ENCODE measurements around the gene LCTL.
A peak's percentile ranks its signal among the peaks of the same experiment; 100 is the strongest.

LCTL gene

GRCh38 chr15:66569461-66570137 is 3.8 kb upstream of the LCTL start:
- no peak for DNase-seq (ENCODE audit: insufficient read length, low spot score)
- FAIRE-seq = no peak
- TF ChIP-seq POLR2A (IDR thresholded peaks at IDR 0.05; ENCODE audit: low read depth, low read length) (no peak), TAF1 (IDR thresholded peaks at IDR 0.05; ENCODE audit: low read depth, low read length) (no peak)

GRCh38 chr15:66567897-66568296 is 2.1 kb upstream of the LCTL start:
- no peak for TF ChIP-seq POU2F2 (IDR thresholded peaks at IDR 0.05; ENCODE audit: low read depth, low read length)
- TF ChIP-seq SPI1 (IDR thresholded peaks at IDR 0.05; ENCODE audit: low read depth, low read length) = no peak
- TF ChIP-seq PAX5 (IDR thresholded peaks at IDR 0.05; ENCODE audit: insufficient read depth, low read length, severe bottlenecking) = no peak
- TF ChIP-seq TAF1 (IDR thresholded peaks at IDR 0.05; ENCODE audit: low read depth, low read length) = no peak
- no peak for TF ChIP-seq POLR2AphosphoS5 (IDR thresholded peaks at IDR 0.05; ENCODE audit: low read depth, low read length)
- TF ChIP-seq POLR2A (IDR thresholded peaks at IDR 0.05; ENCODE audit: low read depth, low read length) = no peak
- no peak for DNase-seq (ENCODE audit: insufficient read length, low spot score)
- no peak for FAIRE-seq

GRCh38 chr15:66566963-66567531 is 1.2 kb upstream of the LCTL start:
- peak; percentile 91 for FAIRE-seq
- peak; percentile 68 for DNase-seq (ENCODE audit: insufficient read length, low spot score)
- TF ChIP-seq POLR2A (IDR thresholded peaks at IDR 0.05; ENCODE audit: low read depth, low read length) (no peak), SPI1 (IDR thresholded peaks at IDR 0.05; ENCODE audit: low read depth, low read length) (0 out of 2 replicates have a peak, but pooled peaks have one; percentile 23)

- FAIRE-seq = no peak
- TF ChIP-seq SPI1 (IDR thresholded peaks at IDR 0.05; ENCODE audit: low read depth, low read length) = no peak
- TF ChIP-seq PAX5 (IDR thresholded peaks at IDR 0.05; ENCODE audit: insufficient read depth, low read length, severe bottlenecking) = no peak
- TF ChIP-seq POLR2A (IDR thresholded peaks at IDR 0.05; ENCODE audit: low read depth, low read length) = no peak
- no peak for TF ChIP-seq POU2F2 (IDR thresholded peaks at IDR 0.05; ENCODE audit: low read depth, low read length)
- TF ChIP-seq POLR2AphosphoS5 (IDR thresholded peaks at IDR 0.05; ENCODE audit: low read depth, low read length) = no peak
- no peak for TF ChIP-seq TAF1 (IDR thresholded peaks at IDR 0.05; ENCODE audit: low read depth, low read length)
- DNase-seq (ENCODE audit: insufficient read length, low spot score) = no peak
Observed at GRCh38 chr15:66565141-66565641, 607 bp downstream of the LCTL start.

GRCh38 chr15:66564136-66565041 is 1.4 kb downstream of the LCTL start:
- FAIRE-seq (no peak), DNase-seq (ENCODE audit: insufficient read length, low spot score) (no peak)
- no peak for TF ChIP-seq SPI1 (IDR thresholded peaks at IDR 0.05; ENCODE audit: low read depth, low read length)

- TF ChIP-seq POLR2A (IDR thresholded peaks at IDR 0.05; ENCODE audit: low read depth, low read length) = no peak
- no peak for TF ChIP-seq PAX5 (IDR thresholded peaks at IDR 0.05; ENCODE audit: insufficient read depth, low read length, severe bottlenecking)
- no peak for TF ChIP-seq SPI1 (IDR thresholded peaks at IDR 0.05; ENCODE audit: low read depth, low read length)
- TF ChIP-seq POU2F2 (IDR thresholded peaks at IDR 0.05; ENCODE audit: low read depth, low read length) = no peak
- no peak for TF ChIP-seq POLR2AphosphoS5 (IDR thresholded peaks at IDR 0.05; ENCODE audit: low read depth, low read length)
- TF ChIP-seq TAF1 (IDR thresholded peaks at IDR 0.05; ENCODE audit: low read depth, low read length) = no peak
- FAIRE-seq (no peak), DNase-seq (ENCODE audit: insufficient read length, low spot score) (no peak)
Observed at GRCh38 chr15:66563566-66564110, 2.2 kb downstream of the LCTL start.

GRCh38 chr15:66563126-66563525 is 2.7 kb downstream of the LCTL start:
- FAIRE-seq (no peak), DNase-seq (ENCODE audit: insufficient read length, low spot score) (no peak)
- TF ChIP-seq POLR2A (IDR thresholded peaks at IDR 0.05; ENCODE audit: low read depth, low read length) = no peak
- no peak for TF ChIP-seq SPI1 (IDR thresholded peaks at IDR 0.05; ENCODE audit: low read depth, low read length)
- no peak for TF ChIP-seq POLR2AphosphoS5 (IDR thresholded peaks at IDR 0.05; ENCODE audit: low read depth, low read length)
- TF ChIP-seq POU2F2 (IDR thresholded peaks at IDR 0.05; ENCODE audit: low read depth, low read length) = no peak
- no peak for TF ChIP-seq TAF1 (IDR thresholded peaks at IDR 0.05; ENCODE audit: low read depth, low read length)
- TF ChIP-seq PAX5 (IDR thresholded peaks at IDR 0.05; ENCODE audit: insufficient read depth, low read length, severe bottlenecking) = no peak

GRCh38 chr15:66560856-66561525 is 4.8 kb downstream of the LCTL start:
- TF ChIP-seq PAX5 (IDR thresholded peaks at IDR 0.05; ENCODE audit: insufficient read depth, low read length, severe bottlenecking) (no peak), POU2F2 (IDR thresholded peaks at IDR 0.05; ENCODE audit: low read depth, low read length) (no peak), POLR2AphosphoS5 (IDR thresholded peaks at IDR 0.05; ENCODE audit: low read depth, low read length) (no peak), TAF1 (IDR thresholded peaks at IDR 0.05; ENCODE audit: low read depth, low read length) (no peak), POLR2A (IDR thresholded peaks at IDR 0.05; ENCODE audit: low read depth, low read length) (no peak), SPI1 (IDR thresholded peaks at IDR 0.05; ENCODE audit: low read depth, low read length) (no peak)
- no peak for DNase-seq (ENCODE audit: insufficient read length, low spot score)
- FAIRE-seq = no peak

GRCh38 chr15:66558271-66558670 is 7.5 kb downstream of the LCTL start:
- DNase-seq (ENCODE audit: insufficient read length, low spot score) (no peak), FAIRE-seq (no peak)
- TF ChIP-seq POLR2AphosphoS5 (IDR thresholded peaks at IDR 0.05; ENCODE audit: low read depth, low read length) = no peak
- TF ChIP-seq TAF1 (IDR thresholded peaks at IDR 0.05; ENCODE audit: low read depth, low read length) = no peak
- TF ChIP-seq SPI1 (IDR thresholded peaks at IDR 0.05; ENCODE audit: low read depth, low read length) = no peak
